Keratinocyte (primary cell): ENCODE results near the gene TNFAIP8L3. TPM values are rescaled to one million over a fixed set of nuclear protein-coding genes. Genes with fewer than 3 reads are reported as not detected.

Experiments
- DNase-seq: peaks from one replicate; pipeline ENCODE4 v3.0.0-alpha.2; 2011; ENCODE audit warnings: low read depth, missing footprints, low spot score
- FAIRE-seq: peaks from 2 replicates; lab custom pipeline; 2011; peaks lifted over from hg19 to GRCh38; lab: Jason Lieb, UNC
- H2AFZ ChIP-seq: 2 replicates; pipeline ENCODE4 v1.6.0; 2012; ENCODE audit warnings: low read length, control low read depth, inconsistent platforms; ENCODE audit not compliant: control insufficient read depth
- H3K27ac ChIP-seq: 2 replicates; pipeline ENCODE4 v1.5.1; 2011; ENCODE audit warnings: low read length; ENCODE audit not compliant: control insufficient read depth, insufficient read depth
- H3K27me3 ChIP-seq: 3 replicates; pipeline ENCODE4 v1.6.0; 2011; ENCODE audit warnings: low read length; ENCODE audit not compliant: control insufficient read depth, insufficient read depth; ENCODE audit errors: extremely low read depth
- H3K36me3 ChIP-seq, 2 experiments: 2 replicates in 1 of 2; 3 replicates in 1 of 2; pipeline ENCODE4 v1.5.1; 2011; ENCODE audit warnings: low read length in 2 of 2, mild to moderate bottlenecking in 1 of 2; ENCODE audit not compliant: control insufficient read depth in 2 of 2, insufficient read depth in 2 of 2; ENCODE audit errors: extremely low read depth in 1 of 2
- H3K4me1 ChIP-seq: 3 replicates; pipeline ENCODE4 v1.5.1; 2011; ENCODE audit warnings: low read length; ENCODE audit not compliant: control insufficient read depth, insufficient read depth; ENCODE audit errors: extremely low read depth
- H3K4me2 ChIP-seq: 3 replicates; pipeline ENCODE4 v1.6.0; 2011; ENCODE audit warnings: low read depth, low read length; ENCODE audit not compliant: control insufficient read depth, insufficient read depth; ENCODE audit errors: extremely low read depth
- H3K4me3 ChIP-seq, 3 experiments: fragments of 200-600 bp in 1 of 3; sonication (generic) in 1 of 3; 2 replicates in 2 of 3; 3 replicates in 1 of 3; pipeline ENCODE4 v1.5.1; 2011 to 2016; ENCODE audit warnings: low read length in 3 of 3, mild to moderate bottlenecking in 3 of 3, control low read depth in 2 of 3, inconsistent platforms in 1 of 3, low read depth in 1 of 3, mixed read lengths in 1 of 3, mixed run types in 1 of 3, moderate library complexity in 1 of 3; ENCODE audit not compliant: control insufficient read depth in 2 of 3, insufficient read depth in 2 of 3; ENCODE audit errors: extremely low read depth in 1 of 3
- H3K79me2 ChIP-seq: 2 replicates; pipeline ENCODE4 v1.6.0; 2012; ENCODE audit warnings: low read length; ENCODE audit not compliant: control insufficient read depth, insufficient read depth
- H3K9ac ChIP-seq: 3 replicates; pipeline ENCODE4 v1.6.0; 2011; ENCODE audit warnings: low read length; ENCODE audit not compliant: control insufficient read depth, insufficient read depth; ENCODE audit errors: extremely low read depth
- H3K9me1 ChIP-seq: 3 replicates; pipeline ENCODE4 v1.6.0; 2011; ENCODE audit warnings: low read length; ENCODE audit not compliant: control insufficient read depth, insufficient read depth; ENCODE audit errors: extremely low read depth
- H3K9me3 ChIP-seq: 2 replicates; pipeline ENCODE4 v1.5.1; 2012; ENCODE audit warnings: low read depth, low read length; ENCODE audit not compliant: control insufficient read depth
- H4K20me1 ChIP-seq: 3 replicates; pipeline ENCODE4 v1.6.0; 2011; ENCODE audit warnings: low read length; ENCODE audit not compliant: control insufficient read depth, insufficient read depth; ENCODE audit errors: extremely low read depth
- EZH2 ChIP-seq: IDR thresholded peaks from one replicate; pipeline ENCODE4 v1.6.1; 2012; ENCODE audit warnings: inconsistent platforms, mild to moderate bottlenecking, low read length, moderate library complexity
- dilution Hi-C: fragments of 300-500 bp; cut with MboI; formaldehyde crosslinking; loops from one replicate; pipeline ENCODE4 v1.7.0; 2020; ENCODE audit warnings: low sequenced_read_pairs; ENCODE audit not compliant: extremely low pct_ligation_motif_present
- polyA plus RNA-seq, 5 experiments: library from polyadenylated mRNA; depleted of rRNA in 3 of 5; stranded (reverse) in 3 of 5; stranded (forward) in 1 of 5; unstranded in 1 of 5; fragments of >200 nt; gene quantifications; 1 replicate in 1 of 5; 2 replicates in 3 of 5; 3 replicates in 1 of 5; pipeline versions ENCODE4 v1.2.1 to v1.2.3, GENCODE V29; 2011 to 2012; ENCODE audit warnings: missing spikeins in 2 of 5, low read depth in 1 of 5, low replicate concordance in 1 of 5
- TF ChIP-seq, protein P1 (sequence below), 3 experiments: IDR thresholded peaks in 1 of 3; conservative IDR thresholded peaks in 1 of 3; optimal IDR thresholded peaks in 1 of 3; 2 replicates in 2 of 3; 3 replicates in 1 of 3; pipeline versions ENCODE3 to v1.5.1; 2011; ENCODE audit warnings: low read length in 3 of 3, mild to moderate bottlenecking in 3 of 3, moderate library complexity in 2 of 3, control low read depth in 1 of 3, inconsistent platforms in 1 of 3; ENCODE audit not compliant: insufficient read depth in 2 of 3; ENCODE audit errors: extremely low read depth in 1 of 3

The TNFAIP8L3 gene
- polyA plus RNA-seq, 1 donor (not counting 4 experiments of a cell fraction or from before 2014, with no cell fraction given): 0.51 TPM

DNA sequence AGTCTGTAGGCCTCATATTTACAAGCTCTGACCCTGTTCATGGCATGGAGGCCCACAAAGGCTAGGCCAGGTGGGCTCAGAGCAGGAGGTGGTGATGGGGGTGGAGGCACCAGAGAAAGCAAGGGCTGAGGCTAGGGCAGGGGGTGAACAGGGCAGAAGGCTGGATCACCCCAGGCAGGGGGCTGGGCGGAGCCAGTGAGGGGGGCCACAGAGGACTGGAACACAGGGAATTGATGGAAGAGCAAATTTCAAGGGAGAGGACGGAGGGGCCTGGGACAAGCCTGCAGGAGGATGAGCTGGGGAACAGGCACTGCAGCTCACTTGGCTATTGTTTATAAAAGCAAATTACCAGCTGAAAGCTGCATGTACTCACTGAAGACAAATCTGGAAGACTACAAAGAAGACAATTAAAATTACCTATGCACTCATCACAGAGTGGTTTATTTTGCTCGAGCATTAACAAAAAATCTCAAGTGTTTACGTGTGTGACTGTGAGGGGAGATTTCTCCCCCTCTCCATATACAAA, 11.0 kb downstream of the TNFAIP8L3 start:
- Histone ChIP-seq H3K9me3 (no peaks in the 10 kb centered on the region), H3K4me1 (peaks cover 11% of the 10 kb centered on the region), H3K27me3 (no peaks in the 10 kb centered on the region), H3K27ac (no peak overlapping the region), H3K9me1 (no peaks in the 10 kb centered on the region), H3K4me2 (no peak overlapping the region), H4K20me1 (no peaks in the 10 kb centered on the region), H3K9ac (no peak overlapping the region), H2AFZ (no peak overlapping the region), H3K4me3 (no peak overlapping the region), H3K36me3 (no peaks in the 10 kb centered on the region), H3K79me2 (no peaks in the 10 kb centered on the region)
- no peak for TF ChIP-seq EZH2
- TF ChIP-seq, protein P1, sequence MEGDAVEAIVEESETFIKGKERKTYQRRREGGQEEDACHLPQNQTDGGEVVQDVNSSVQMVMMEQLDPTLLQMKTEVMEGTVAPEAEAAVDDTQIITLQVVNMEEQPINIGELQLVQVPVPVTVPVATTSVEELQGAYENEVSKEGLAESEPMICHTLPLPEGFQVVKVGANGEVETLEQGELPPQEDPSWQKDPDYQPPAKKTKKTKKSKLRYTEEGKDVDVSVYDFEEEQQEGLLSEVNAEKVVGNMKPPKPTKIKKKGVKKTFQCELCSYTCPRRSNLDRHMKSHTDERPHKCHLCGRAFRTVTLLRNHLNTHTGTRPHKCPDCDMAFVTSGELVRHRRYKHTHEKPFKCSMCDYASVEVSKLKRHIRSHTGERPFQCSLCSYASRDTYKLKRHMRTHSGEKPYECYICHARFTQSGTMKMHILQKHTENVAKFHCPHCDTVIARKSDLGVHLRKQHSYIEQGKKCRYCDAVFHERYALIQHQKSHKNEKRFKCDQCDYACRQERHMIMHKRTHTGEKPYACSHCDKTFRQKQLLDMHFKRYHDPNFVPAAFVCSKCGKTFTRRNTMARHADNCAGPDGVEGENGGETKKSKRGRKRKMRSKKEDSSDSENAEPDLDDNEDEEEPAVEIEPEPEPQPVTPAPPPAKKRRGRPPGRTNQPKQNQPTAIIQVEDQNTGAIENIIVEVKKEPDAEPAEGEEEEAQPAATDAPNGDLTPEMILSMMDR (optimal IDR thresholded peaks at IDR 0.05 in 1 of 3, IDR thresholded peaks at IDR 0.05 in 1 of 3, conservative IDR thresholded peaks at IDR 0.05 in 1 of 3; ENCODE audit: extremely low read depth in 1 of 3, insufficient read depth in 2 of 3, low read length in 3 of 3): no peak
- DNase-seq (no peak), FAIRE-seq (no peak)
- dilution Hi-C loops: no loop called here

DNA sequence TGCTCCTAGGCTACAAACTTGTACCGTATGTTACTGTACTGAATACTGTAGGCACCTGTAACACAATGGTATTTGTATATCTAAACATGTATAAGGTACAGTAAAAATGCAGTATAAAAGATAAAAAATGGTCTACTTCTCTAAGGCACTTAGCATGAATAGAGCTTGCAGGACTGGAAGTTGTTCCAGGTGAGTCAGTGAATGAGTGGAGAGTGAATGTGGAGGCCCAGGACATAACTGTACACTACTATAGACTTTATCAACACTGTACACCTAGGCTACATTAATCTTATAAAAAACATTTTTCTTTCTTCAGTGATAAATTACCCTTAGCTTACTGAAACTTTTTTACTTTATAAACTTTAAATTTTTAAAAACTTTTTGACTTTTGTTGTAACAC, 12.5 kb downstream of the TNFAIP8L3 start:
- Histone ChIP-seq H3K4me3 (no peak overlapping the region), H3K36me3 (no peaks in the 10 kb centered on the region), H3K27me3 (no peaks in the 10 kb centered on the region), H3K4me2 (no peak overlapping the region), H3K9ac (no peak overlapping the region), H3K79me2 (no peaks in the 10 kb centered on the region), H3K9me3 (no peaks in the 10 kb centered on the region), H3K4me1 (peaks cover 11% of the 10 kb centered on the region), H3K9me1 (no peaks in the 10 kb centered on the region), H2AFZ (no peak overlapping the region), H3K27ac (no peak overlapping the region), H4K20me1 (no peaks in the 10 kb centered on the region)
- TF ChIP-seq EZH2: no peak
- TF ChIP-seq, protein P1 (optimal IDR thresholded peaks at IDR 0.05 in 1 of 3, IDR thresholded peaks at IDR 0.05 in 1 of 3, conservative IDR thresholded peaks at IDR 0.05 in 1 of 3; ENCODE audit: extremely low read depth in 1 of 3, insufficient read depth in 2 of 3, low read length in 3 of 3): no peak
- DNase-seq (no peak), FAIRE-seq (no peak)
- dilution Hi-C loops: no loop called here
